Measurements from ENCODE around the gene FAM83E.

DNA sequence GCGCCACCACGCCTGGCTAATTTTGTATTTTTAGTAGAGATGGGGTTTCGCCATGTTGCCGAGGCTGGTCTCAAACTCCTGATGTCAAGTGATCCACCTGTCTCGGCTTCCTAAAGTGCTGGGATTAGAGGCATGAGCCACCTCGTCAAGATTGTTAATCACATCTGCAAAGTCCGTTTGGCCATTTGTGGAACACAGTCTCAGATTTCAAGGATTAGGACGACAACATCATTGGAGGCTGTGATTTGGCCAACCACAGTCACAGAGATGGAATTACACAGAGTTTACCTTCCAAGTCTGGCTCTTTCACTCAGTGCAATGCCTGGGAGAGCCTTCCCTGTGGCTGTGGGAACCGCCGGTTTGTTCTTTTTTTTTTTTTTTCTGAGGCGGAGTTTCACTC lies 45.1 kb downstream of the FAM83E start:
- TF ChIP-seq EZH2 (IDR thresholded peaks at IDR 0.05; ENCODE audit: borderline replicate concordance, insufficient read depth, low read depth, low read length, poor library complexity, severe bottlenecking) = no peak
- TF ChIP-seq, protein P1, sequence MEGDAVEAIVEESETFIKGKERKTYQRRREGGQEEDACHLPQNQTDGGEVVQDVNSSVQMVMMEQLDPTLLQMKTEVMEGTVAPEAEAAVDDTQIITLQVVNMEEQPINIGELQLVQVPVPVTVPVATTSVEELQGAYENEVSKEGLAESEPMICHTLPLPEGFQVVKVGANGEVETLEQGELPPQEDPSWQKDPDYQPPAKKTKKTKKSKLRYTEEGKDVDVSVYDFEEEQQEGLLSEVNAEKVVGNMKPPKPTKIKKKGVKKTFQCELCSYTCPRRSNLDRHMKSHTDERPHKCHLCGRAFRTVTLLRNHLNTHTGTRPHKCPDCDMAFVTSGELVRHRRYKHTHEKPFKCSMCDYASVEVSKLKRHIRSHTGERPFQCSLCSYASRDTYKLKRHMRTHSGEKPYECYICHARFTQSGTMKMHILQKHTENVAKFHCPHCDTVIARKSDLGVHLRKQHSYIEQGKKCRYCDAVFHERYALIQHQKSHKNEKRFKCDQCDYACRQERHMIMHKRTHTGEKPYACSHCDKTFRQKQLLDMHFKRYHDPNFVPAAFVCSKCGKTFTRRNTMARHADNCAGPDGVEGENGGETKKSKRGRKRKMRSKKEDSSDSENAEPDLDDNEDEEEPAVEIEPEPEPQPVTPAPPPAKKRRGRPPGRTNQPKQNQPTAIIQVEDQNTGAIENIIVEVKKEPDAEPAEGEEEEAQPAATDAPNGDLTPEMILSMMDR (IDR thresholded peaks at IDR 0.05) = no peak

Data from B cell (primary cell).